Thymus (tissue), 11 donors: ENCODE data around the gene CD9. TPM values are rescaled to one million over a fixed set of nuclear protein-coding genes. Genes with fewer than 3 reads are reported as not detected.
"Not testable (repeated sequence)": the region's sequence is repeated elsewhere in the genome, so short reads cannot be mapped to it uniquely, and the experiment has no call there.

Experiments
- DNase-seq, 9 donors: peaks; one replicate each; pipeline ENCODE4 v3.0.0-alpha.2; 2013; ENCODE audit warnings: low spot score in 9 of 9, low read depth in 6 of 9, missing footprints in 1 of 9
- H3K27ac ChIP-seq, 2 donors: one replicate each; pipeline ENCODE4 v1.5.1; 2013; ENCODE audit warnings: control low read depth in 1 of 2, low read depth in 1 of 2, low read length in 1 of 2, mild to moderate bottlenecking in 1 of 2, moderate library complexity in 1 of 2
- H3K27me3 ChIP-seq, 2 donors: one replicate each; pipeline ENCODE4 v1.5.1; 2013; ENCODE audit warnings: low read length in 1 of 2; ENCODE audit not compliant: control insufficient read depth in 2 of 2, insufficient read depth in 1 of 2
- H3K36me3 ChIP-seq, 2 donors: one replicate each; pipeline ENCODE4 v1.5.1; 2013; ENCODE audit warnings: low read length in 1 of 2, mild to moderate bottlenecking in 1 of 2, moderate library complexity in 1 of 2; ENCODE audit not compliant: control insufficient read depth in 2 of 2, insufficient read depth in 2 of 2
- H3K4me1 ChIP-seq, 2 donors: one replicate each; pipeline ENCODE4 v1.5.1; 2013; ENCODE audit warnings: low read length in 2 of 2; ENCODE audit not compliant: control insufficient read depth in 2 of 2, insufficient read depth in 2 of 2
- H3K4me3 ChIP-seq, 2 donors: one replicate each; pipeline ENCODE4 v1.5.1; 2013; ENCODE audit warnings: low read length in 2 of 2, control low read depth in 1 of 2, mild to moderate bottlenecking in 1 of 2
- H3K9me3 ChIP-seq, 2 donors: one replicate each; pipeline ENCODE4 v1.5.1; 2013; ENCODE audit warnings: low read length in 1 of 2, mild to moderate bottlenecking in 1 of 2; ENCODE audit not compliant: control insufficient read depth in 2 of 2, insufficient read depth in 1 of 2
- WGBS: extraction: QIAGEN DNeasy Blood & Tissue Kit; methylation state at CpG from one replicate; pipeline ENCODE4 v1.1.7; 2013; 5-methylcytosine and 5-hydroxymethylcytosine counted together
- polyA plus RNA-seq: library from polyadenylated mRNA; stranded (reverse); fragments of 200-250 nt; gene quantifications from one replicate; pipeline ENCODE4 v1.2.3, GENCODE V29; 2013
- total RNA-seq: library from RNA; stranded (reverse); fragments of 120-200 nt; gene quantifications from one replicate; pipeline ENCODE4 v1.2.4, GENCODE V29; 2013
- donor health status: healthy.

The CD9 gene
- total and polyA plus RNA-seq, 2 donors = 50.0 to 198 TPM

- Histone ChIP-seq H3K27ac (no peak overlapping the region), H3K9me3 (no peaks in the 10 kb centered on the region), H3K36me3 (no peaks in the 10 kb centered on the region), H3K27me3 (no peaks in the 10 kb centered on the region), H3K4me1 (peaks cover 20 to 27% of the 10 kb centered on the region in 2 donors), H3K4me3 (no peak overlapping the region)
- WGBS = 81% methylated on average over 13 of the region's 13 CpGs
- DNase-seq = no peak
These were observed 14.0 kb upstream of the CD9 start for GRCh38 chr12:6185961-6186827.

GRCh38 chr12:6187948-6188793 is 12.0 kb upstream of the CD9 start:
- no peaks in the 10 kb centered on the region for H3K9me3 ChIP-seq
- no peak overlapping the region for H3K27ac ChIP-seq
- no peaks in the 10 kb centered on the region for H3K27me3 ChIP-seq
- WGBS = 89% methylated on average over 8 of the region's 8 CpGs
- H3K4me1 ChIP-seq = peaks cover 20 to 26% of the 10 kb centered on the region in 2 donors
- H3K4me3 ChIP-seq = no peak overlapping the region
- DNase-seq = no peak
- no peaks in the 10 kb centered on the region for H3K36me3 ChIP-seq

- Histone ChIP-seq H3K9me3 (no peaks in the 10 kb centered on the region), H3K27ac (peak overlapping the region; percentile 63 to 69), H3K4me1 (peaks cover 21 to 30% of the 10 kb centered on the region in 2 donors), H3K4me3 (no peak overlapping the region), H3K27me3 (peaks cover 0 to 5% of the 10 kb centered on the region in 2 donors), H3K36me3 (no peaks in the 10 kb centered on the region)
- peak in 5 of 9 donors; percentile 47 to 82 (median 56) for DNase-seq
- WGBS = 8% methylated on average over 5 of the region's 5 CpGs
These were observed 11.2 kb upstream of the CD9 start for GRCh38 chr12:6189028-6189427.

GRCh38 chr12:6189952-6190598 is 10.1 kb upstream of the CD9 start:
- not testable (repeated sequence) for H3K36me3 ChIP-seq, H3K4me3 ChIP-seq, H3K27ac ChIP-seq, H3K27me3 ChIP-seq, H3K9me3 ChIP-seq
- H3K4me1 ChIP-seq = peaks cover 25 to 35% of the 10 kb centered on the region in 2 donors
- 39% methylated on average over 20 of the region's 20 CpGs for WGBS
- DNase-seq = peak in 1 of 9 donors; percentile 38

- not testable (repeated sequence) for H3K4me3 ChIP-seq, H3K27me3 ChIP-seq, H3K36me3 ChIP-seq, H3K27ac ChIP-seq, DNase-seq, H3K9me3 ChIP-seq
- WGBS = 96% methylated on average over 49 of the region's 49 CpGs
- peaks cover 25 to 40% of the 10 kb centered on the region in 2 donors for H3K4me1 ChIP-seq
These were observed 9.3 kb upstream of the CD9 start for GRCh38 chr12:6190767-6191530.

- 96% methylated on average over 13 of the region's 13 CpGs for WGBS
These were observed 7.4 kb upstream of the CD9 start for GRCh38 chr12:6192604-6193380.

GRCh38 chr12:6193853-6194815 is 6.1 kb upstream of the CD9 start:
- Histone ChIP-seq H3K36me3 (no peaks in the 10 kb centered on the region), H3K9me3 (no peaks in the 10 kb centered on the region), H3K4me1 (peaks cover 14 to 32% of the 10 kb centered on the region in 2 donors), H3K4me3 (no peak overlapping the region), H3K27me3 (peaks cover under 1 to 24% of the 10 kb centered on the region in 2 donors), H3K27ac (no peak overlapping the region)
- whole genome bisulfite sequencing = 80% methylated on average over 19 of the region's 19 CpGs
- peak in 6 of 9 donors; percentile 48 to 86 (median 58) for DNase-seq

More at GRCh38 chr12:6192604-6193380, 7.4 kb upstream of the CD9 start:
- no peak for DNase-seq
- H3K9me3 ChIP-seq = no peaks in the 10 kb centered on the region
- H3K4me3 ChIP-seq = no peak overlapping the region
- H3K27me3 ChIP-seq = peaks cover 0 to 11% of the 10 kb centered on the region in 2 donors
- peaks cover 25 to 40% of the 10 kb centered on the region in 2 donors for H3K4me1 ChIP-seq
- no peak overlapping the region for H3K27ac ChIP-seq
- H3K36me3 ChIP-seq = no peaks in the 10 kb centered on the region
